B cell (primary cell): ENCODE results near the gene CXCL12. TPM values are rescaled to one million over a fixed set of nuclear protein-coding genes. Genes with fewer than 3 reads are reported as not detected.

Experiments
- ATAC-seq: fragments of 200-7000 bp; cut with Tn5 transposase; one replicate; pipeline ENCODE4 v1.10.0; 2021; ENCODE audit warnings: low read depth, mild to moderate bottlenecking, moderate number of reproducible peaks, moderate library complexity
- CTCF ChIA-PET: fragments of 350-600 bp; sonication (Branson Sonifier 250); formaldehyde crosslinking; loops from one replicate; lab custom pipeline; 2021; ENCODE audit warnings: antibody characterized with exemption, inconsistent platforms; lab: Charles Lee
- POLR2A ChIA-PET: fragments of 350-600 bp; sonication (Branson Sonifier 250); formaldehyde crosslinking; loops from one replicate; lab custom pipeline; 2021; ENCODE audit warnings: antibody characterized with exemption; lab: Charles Lee
- DNase-seq: peaks from one replicate; pipeline ENCODE4 v3.0.0; 2013
- H2AFZ ChIP-seq: 2 replicates; pipeline ENCODE4 v1.6.1; 2012; ENCODE audit warnings: mild to moderate bottlenecking, low read depth, low read length; ENCODE audit not compliant: insufficient read depth, poor library complexity, severe bottlenecking
- H3K27ac ChIP-seq, 2 donors: 1 replicate in 1 of 2; 2 replicates in 1 of 2; pipeline ENCODE4 v1.5.1; 2012 to 2013; ENCODE audit warnings: low read length in 2 of 2, mild to moderate bottlenecking in 2 of 2, moderate library complexity in 1 of 2
- H3K27me3 ChIP-seq, 4 experiments: fragments of 200-600 bp in 1 of 4; sonication (generic) in 1 of 4; replicated peaks in 1 of 4; 1 replicate in 2 of 4; 2 replicates in 2 of 4; pipeline versions ENCODE4 v1.6.1 to v1.7.0; 2013 to 2016; ENCODE audit warnings: low read length in 3 of 4, mild to moderate bottlenecking in 2 of 4, mixed read lengths in 1 of 4, moderate library complexity in 1 of 4; ENCODE audit not compliant: insufficient read depth in 4 of 4, control insufficient read depth in 3 of 4; ENCODE audit errors: control extremely low read depth in 1 of 4
- H3K36me3 ChIP-seq, 2 experiments: replicated peaks in 1 of 2; 1 replicate in 1 of 2; 2 replicates in 1 of 2; pipeline versions ENCODE4 v1.6.1 to v1.7.1; 2013; ENCODE audit warnings: low read length in 1 of 2; ENCODE audit not compliant: insufficient read depth in 2 of 2, control insufficient read depth in 1 of 2; ENCODE audit errors: control extremely low read depth in 1 of 2, extremely low read depth in 1 of 2
- H3K4me1 ChIP-seq, 2 donors: fragments of 200-600 bp in 1 of 2; sonication (generic) in 1 of 2; 1 replicate in 1 of 2; 2 replicates in 1 of 2; pipeline versions ENCODE4 v1.5.1 to v1.6.1; 2013 to 2017; ENCODE audit warnings: low read length in 2 of 2; ENCODE audit not compliant: control insufficient read depth in 2 of 2, insufficient read depth in 2 of 2
- H3K4me2 ChIP-seq: replicated peaks from 2 replicates; pipeline ENCODE3; 2012; ENCODE audit warnings: mild to moderate bottlenecking, low read depth, low read length; ENCODE audit not compliant: poor library complexity, severe bottlenecking
- H3K4me3 ChIP-seq, 5 experiments: fragments of 200-600 bp in 1 of 5; sonication (generic) in 1 of 5; 1 replicate in 3 of 5; 2 replicates in 2 of 5; pipeline versions ENCODE4 v1.5.1 to v1.7.0; 2011 to 2016; ENCODE audit warnings: low read length in 4 of 5, mild to moderate bottlenecking in 4 of 5, low read depth in 2 of 5, control low read depth in 1 of 5, moderate library complexity in 1 of 5; ENCODE audit not compliant: insufficient read depth in 1 of 5; ENCODE audit errors: control extremely low read depth in 1 of 5, extremely low read depth in 1 of 5
- H3K79me2 ChIP-seq: fragments of 200-600 bp; sonication (generic); one replicate; pipeline ENCODE4 v1.6.0; 2016; ENCODE audit warnings: low read length; ENCODE audit not compliant: control insufficient read depth, insufficient read depth
- H3K9ac ChIP-seq: fragments of 200-600 bp; sonication (generic); 2 replicates; pipeline ENCODE4 v1.6.1; 2017; ENCODE audit warnings: mild to moderate bottlenecking, low read length, moderate library complexity
- H3K9me3 ChIP-seq, 3 donors: one replicate each; pipeline versions ENCODE4 v1.6.1 to v1.7.1; 2013; ENCODE audit warnings: low read length in 2 of 3; ENCODE audit not compliant: control insufficient read depth in 2 of 3, insufficient read depth in 1 of 3; ENCODE audit errors: control extremely low read depth in 1 of 3
- H4K20me1 ChIP-seq: 2 replicates; pipeline ENCODE4 v1.6.0; 2012; ENCODE audit warnings: mild to moderate bottlenecking, low read length; ENCODE audit not compliant: insufficient read depth, control insufficient read depth, poor library complexity, severe bottlenecking
- H3K27ac Mint-ChIP-seq: one replicate; pipeline ENCODE4 v1.8.0; 2021; ENCODE audit warnings: mixed read lengths
- H3K27me3 Mint-ChIP-seq: one replicate; pipeline ENCODE4 v1.8.0; 2021; ENCODE audit warnings: mixed read lengths
- H3K4me1 Mint-ChIP-seq: one replicate; pipeline ENCODE4 v1.8.0; 2021; ENCODE audit warnings: mixed read lengths
- H3K4me3 Mint-ChIP-seq: one replicate; pipeline ENCODE4 v1.8.0; 2021; ENCODE audit warnings: mixed read lengths
- H3K9me3 Mint-ChIP-seq: one replicate; pipeline ENCODE4 v1.8.0; 2022; ENCODE audit warnings: mixed read lengths; ENCODE audit not compliant: insufficient read depth
- CTCF ChIP-seq: fragments of 200-600 bp; IDR thresholded peaks from one replicate; pipeline ENCODE4 v1.8.0; 2022; ENCODE audit warnings: antibody characterized with exemption, mild to moderate bottlenecking
- EZH2 ChIP-seq: IDR thresholded peaks from 2 replicates; pipeline ENCODE4 v1.6.1; 2012; ENCODE audit warnings: borderline replicate concordance, low read depth, mild to moderate bottlenecking, moderate library complexity, low read length; ENCODE audit not compliant: insufficient read depth, poor library complexity, severe bottlenecking
- WGBS: methylation state at CpG from one replicate; pipeline ENCODE4 v1.1.5; 2013; ENCODE audit warnings: missing lambda C conversion rate; ENCODE audit not compliant: insufficient coverage; 5-methylcytosine and 5-hydroxymethylcytosine counted together
- intact Hi-C: fragments of 100-400 bp; cut with micrococcal nuclease; formaldehyde crosslinking; loops from one replicate; pipeline ENCODE4 v1.10.0; 2022
- polyA plus RNA-seq: library from polyadenylated mRNA; depleted of rRNA; stranded (reverse); fragments of >200 nt; gene quantifications from 2 replicates; pipeline ENCODE4 v1.2.3, GENCODE V29; 2012
- total RNA-seq, 2 donors: library from RNA; stranded (reverse); fragments of 120-200 nt in 1 of 2; gene quantifications; 1 replicate in 1 of 2; 2 replicates in 1 of 2; pipeline versions ENCODE4 v1.2.3 to v1.2.4, GENCODE V29; 2013 to 2022

The CXCL12 gene
- total and polyA plus RNA-seq, 2 donors (not counting 1 experiment from before 2014, with no cell fraction given) = not detected

- DNase-seq = no peak
- no peaks in the 10 kb centered on the region for H3K9me3 Mint-ChIP-seq
- Histone ChIP-seq H4K20me1 (no peaks in the 10 kb centered on the region), H3K4me1 (no peaks in the 10 kb centered on the region), H3K9ac (no peak overlapping the region), H3K4me2 (no peak overlapping the region), H2AFZ (no peak overlapping the region), H3K27me3 (no peaks in the 10 kb centered on the region), H3K9me3 (no peaks in the 10 kb centered on the region), H3K4me3 (no peak overlapping the region), H3K27ac (no peak overlapping the region), H3K36me3 (no peaks in the 10 kb centered on the region), H3K79me2 (no peaks in the 10 kb centered on the region)
- TF ChIP-seq CTCF = no peak
- no peak for TF ChIP-seq EZH2
- H3K27me3 Mint-ChIP-seq = peaks cover 12% of the 10 kb centered on the region
- no peak overlapping the region for H3K27ac Mint-ChIP-seq
- ChIA-PET CTCF (no interaction called here), POLR2A (no interaction called here)
- H3K4me1 Mint-ChIP-seq = no peaks in the 10 kb centered on the region
- 56% methylated on average over 2 of the region's 6 CpGs for WGBS
- no peak overlapping the region for H3K4me3 Mint-ChIP-seq
- ATAC-seq = no peak
- intact Hi-C loops = no loop called here
These were observed 15.0 kb upstream of the CXCL12 start for GRCh38 chr10:44399659-44400451.
